NCI-H82 treated with DMSO at 0.1 percent for 48 hours (cell line): ENCODE data around the gene TRIML2.
"Not testable (repeated sequence)": the region's sequence is repeated elsewhere in the genome, so short reads cannot be mapped to it uniquely, and the experiment has no call there.

Experiments used
- DNase-seq: peaks from one replicate; lab custom pipeline; 2025; ENCODE audit not compliant: unreplicated experiment; lab: John Stamatoyannopoulos, UW

The TRIML2 gene

DNA sequence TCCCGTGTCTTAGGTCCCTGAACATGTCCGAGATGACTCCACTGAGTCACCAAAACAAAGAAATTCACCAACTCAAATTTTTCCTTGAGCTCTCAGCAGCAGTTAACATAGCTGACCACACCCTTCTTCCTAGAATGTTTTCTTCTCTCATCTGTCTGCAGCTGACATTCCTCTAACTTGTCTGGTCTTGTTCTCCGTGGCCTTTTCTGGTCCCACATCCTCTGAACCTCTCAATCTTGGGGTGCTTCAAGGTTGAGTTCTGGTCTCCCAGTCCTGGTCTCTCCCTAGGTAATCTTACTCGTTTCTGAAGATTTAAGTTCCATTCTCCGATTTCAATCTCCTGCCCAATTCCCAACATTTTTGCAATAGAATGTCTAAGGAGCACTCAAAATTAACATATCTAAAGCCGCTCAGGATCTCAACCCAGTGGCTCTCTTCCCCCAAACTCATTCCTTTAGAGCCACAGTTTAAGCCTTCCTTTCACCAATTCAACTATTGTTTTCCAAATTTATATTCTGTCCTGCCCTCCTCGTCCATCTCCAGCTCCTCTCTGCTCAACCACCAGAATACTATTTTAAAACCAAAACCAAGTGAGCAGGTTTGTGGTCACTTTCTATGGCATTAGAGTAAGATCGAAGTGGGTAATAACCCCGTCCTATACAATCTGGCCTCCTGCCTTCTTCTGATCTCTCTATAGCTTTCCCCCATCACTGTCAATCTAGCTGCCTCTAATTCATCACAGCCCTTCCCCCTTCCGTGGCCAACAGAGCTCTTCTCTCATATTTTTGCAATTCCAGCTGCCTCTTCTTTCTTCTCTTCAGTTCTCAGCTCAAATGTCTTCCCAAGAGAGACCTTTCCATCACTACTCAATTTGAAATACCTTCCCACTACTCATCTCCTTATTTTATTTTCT, 1.2 kb downstream of the TRIML2 start:
- no peak for DNase-seq

- no peak for DNase-seq
Observed at GRCh38 chr4:188106454-188106853, 2.9 kb downstream of the TRIML2 start.

DNA sequence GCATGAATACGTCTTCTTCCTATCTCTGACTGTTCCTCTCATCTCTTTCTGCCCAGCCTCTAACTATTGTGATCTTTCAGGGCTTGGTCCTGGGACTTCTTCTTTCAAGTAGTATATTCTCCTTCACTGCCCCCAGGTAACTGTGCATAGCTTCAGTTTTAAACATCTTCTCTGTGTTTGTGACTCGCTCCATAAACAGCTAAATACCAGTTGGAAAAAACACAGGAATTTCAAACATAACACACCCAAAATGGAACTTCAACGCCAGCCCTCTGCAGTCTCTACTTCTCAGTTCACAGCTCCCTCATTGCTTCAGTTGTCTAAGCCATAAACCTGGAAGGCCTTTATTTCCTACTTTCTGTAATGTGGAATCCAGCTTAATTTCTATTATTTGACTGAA, 16.6 kb downstream of the TRIML2 start:
- DNase-seq, result no peak

- DNase-seq, result no peak
Observed at GRCh38 chr4:188086858-188087257, 22.5 kb downstream of the TRIML2 start.

- DNase-seq, result no peak
Observed at GRCh38 chr4:188082796-188083195, 26.6 kb downstream of the TRIML2 start.

DNA sequence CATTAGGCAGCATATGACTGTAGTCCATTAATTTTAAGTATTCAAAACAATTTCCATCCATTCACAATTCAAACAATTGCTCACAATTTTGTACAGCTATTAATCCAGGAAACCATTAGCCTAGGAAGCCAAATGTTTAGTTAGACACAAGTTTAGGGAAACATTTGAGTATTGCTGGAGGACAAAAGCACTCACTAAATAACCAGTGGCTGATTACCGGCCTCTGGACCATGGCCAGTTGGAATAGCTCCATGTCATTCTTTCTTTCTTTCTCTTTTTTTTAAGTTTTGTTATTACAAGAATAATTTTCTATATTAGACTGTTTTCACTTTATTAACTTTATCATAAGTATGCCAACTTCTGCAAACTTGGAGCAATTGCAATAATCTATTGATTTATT, 31.3 kb downstream of the TRIML2 start:
- no peak for DNase-seq

DNA sequence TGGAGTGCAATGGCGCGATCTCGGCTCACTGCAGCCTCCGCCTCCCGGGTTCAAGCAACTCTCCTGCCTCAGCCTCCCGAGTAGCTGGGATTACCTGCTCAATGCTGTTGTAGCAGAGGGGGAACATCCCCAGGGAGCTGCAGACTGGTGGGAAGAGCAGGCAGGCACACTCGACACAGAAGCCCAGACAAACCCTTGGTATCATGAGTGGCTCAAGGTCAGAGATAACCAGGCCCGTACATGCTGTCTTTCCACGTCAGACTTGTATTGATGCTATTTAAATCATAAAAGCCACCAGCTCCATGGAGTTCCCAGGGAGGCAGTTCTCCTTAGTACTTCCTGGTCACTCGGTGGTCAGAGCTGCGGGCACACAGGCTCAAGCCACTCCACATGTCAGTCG, 33.2 kb downstream of the TRIML2 start:
- DNase-seq, result no peak

DNA sequence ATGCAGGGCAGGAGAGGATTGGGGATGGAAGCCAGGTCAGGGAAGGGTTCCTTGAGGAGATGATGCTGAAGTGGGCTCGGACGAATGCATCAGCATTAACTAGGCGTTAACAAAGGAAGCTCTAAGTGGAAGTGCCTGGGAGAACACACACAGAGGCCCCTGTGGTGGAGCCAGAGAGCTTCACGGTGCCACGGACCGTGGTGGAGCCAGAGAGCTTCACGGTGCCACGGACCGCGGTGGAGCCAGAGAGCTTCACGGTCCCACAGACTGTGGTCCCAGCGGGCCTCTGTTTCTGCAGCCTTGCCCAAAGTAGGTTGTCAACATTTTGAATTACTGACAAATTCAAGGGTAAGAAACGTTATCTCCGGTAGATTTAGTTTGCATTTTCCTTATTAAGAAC, 48.3 kb downstream of the TRIML2 start:
- no peak for DNase-seq

DNA sequence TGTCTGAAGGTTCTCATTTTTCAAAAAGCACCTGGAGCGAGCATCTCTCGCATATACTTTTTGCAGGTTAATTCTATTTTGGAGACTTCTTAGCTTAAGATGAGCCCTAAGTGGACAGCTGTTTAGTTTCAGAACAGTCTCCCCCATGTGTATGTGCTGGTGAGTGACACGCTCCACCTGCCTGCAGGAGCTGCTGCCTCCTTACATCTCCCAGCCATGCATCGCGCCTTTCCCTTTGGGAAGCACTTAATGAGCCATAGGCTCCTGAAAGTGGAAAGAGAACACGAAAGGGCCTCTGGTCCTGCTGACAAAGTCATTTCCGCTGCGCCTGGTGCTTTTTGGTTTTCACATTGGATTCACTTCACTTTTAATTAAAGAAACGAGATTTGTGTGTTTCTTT, 56.1 kb downstream of the TRIML2 start:
- no peak for DNase-seq

DNA sequence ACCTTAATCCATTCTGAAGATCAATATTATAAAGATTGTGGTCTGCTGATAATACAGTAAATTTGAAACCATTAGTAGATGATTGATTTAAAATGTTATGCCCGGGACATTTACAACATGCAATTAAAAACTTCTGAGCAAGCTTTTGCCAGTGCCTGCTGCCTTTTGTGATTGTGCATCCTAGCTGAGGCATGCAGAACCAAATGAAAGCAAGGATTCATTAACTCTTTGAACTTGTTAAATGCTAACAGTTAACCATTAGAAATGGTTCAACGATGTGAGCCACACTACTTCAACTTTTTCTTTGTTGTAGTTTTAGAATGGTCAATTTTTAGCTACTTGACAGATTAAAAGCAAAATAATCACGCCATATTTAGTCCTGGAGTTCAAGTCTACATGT, 62.7 kb downstream of the TRIML2 start:
- no peak for DNase-seq

DNA sequence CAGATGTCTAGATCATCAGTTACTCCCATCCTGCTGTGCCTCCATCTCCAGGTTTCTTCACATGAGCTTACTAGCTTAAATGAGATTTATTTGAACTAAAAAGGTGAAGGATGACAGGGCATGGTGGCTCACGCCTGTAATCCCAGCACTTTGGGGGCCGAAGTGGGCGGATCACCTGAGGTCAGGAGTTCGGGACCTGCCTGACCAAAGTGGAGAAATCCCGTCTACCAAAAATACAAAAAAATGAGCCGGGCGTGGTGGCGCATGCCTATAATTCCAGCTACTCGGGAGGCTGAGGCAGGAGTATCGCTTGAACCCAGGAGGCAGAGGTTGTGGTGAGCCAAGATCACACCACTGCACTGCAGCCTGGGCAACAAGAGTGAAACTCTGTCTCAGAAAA, 63.9 kb downstream of the TRIML2 start:
- not testable (repeated sequence) for DNase-seq

- no peak for DNase-seq
Observed at GRCh38 chr4:188043154-188043553, 66.2 kb downstream of the TRIML2 start.

DNA sequence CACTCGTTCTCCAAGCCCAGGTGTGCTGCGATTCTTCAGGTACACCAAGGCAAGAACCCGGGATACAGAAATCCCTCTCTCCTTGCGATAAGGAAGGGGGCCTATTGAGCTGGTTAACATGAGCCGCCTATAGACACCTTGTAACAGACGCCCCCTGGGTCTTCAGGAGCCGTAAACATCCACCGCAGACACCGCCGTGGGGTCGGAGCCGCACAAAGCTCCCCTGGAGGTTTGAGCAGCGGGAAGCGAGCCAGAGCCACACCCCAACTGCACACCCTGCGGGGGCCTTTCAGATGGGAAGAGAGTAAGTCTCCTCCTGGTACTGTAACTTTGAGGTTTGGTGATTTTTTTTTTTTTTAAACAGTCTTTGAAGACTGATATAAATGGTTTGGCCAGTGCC, 67.2 kb downstream of the TRIML2 start:
- DNase-seq, result no peak

DNA sequence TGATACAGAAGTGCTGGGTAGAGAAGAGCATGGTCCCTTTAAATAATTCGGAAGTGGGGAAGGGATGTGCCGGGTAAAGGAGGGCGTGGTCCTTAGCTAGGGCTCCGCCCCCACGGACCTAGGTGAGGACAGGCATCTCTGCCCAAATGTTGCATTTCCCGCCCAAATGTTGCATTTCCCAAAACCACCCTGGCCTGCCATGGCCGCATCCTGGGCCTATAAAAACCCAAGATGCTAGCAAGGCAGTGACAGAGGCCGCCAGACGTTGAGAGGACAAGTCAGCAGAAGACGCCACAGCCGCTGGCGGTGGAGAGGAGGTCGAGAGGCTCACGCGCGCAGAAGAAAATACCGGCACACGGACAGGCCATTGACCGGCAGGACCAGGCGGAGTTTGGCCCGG, 67.7 kb downstream of the TRIML2 start:
- no peak for DNase-seq
